ENCODE results near the gene SLC27A5. TPM values are rescaled to one million over a fixed set of nuclear protein-coding genes. Genes with fewer than 3 reads are reported as not detected.
A peak's percentile ranks its signal among the peaks of the same experiment; 100 is the strongest.

SLC27A5 gene
- total and polyA plus RNA-seq, 2 of the 13 experiments (the other 11 are each of a cell fraction or from before 2014, with no cell fraction given), result 30.3 to 40.2 TPM

DNA sequence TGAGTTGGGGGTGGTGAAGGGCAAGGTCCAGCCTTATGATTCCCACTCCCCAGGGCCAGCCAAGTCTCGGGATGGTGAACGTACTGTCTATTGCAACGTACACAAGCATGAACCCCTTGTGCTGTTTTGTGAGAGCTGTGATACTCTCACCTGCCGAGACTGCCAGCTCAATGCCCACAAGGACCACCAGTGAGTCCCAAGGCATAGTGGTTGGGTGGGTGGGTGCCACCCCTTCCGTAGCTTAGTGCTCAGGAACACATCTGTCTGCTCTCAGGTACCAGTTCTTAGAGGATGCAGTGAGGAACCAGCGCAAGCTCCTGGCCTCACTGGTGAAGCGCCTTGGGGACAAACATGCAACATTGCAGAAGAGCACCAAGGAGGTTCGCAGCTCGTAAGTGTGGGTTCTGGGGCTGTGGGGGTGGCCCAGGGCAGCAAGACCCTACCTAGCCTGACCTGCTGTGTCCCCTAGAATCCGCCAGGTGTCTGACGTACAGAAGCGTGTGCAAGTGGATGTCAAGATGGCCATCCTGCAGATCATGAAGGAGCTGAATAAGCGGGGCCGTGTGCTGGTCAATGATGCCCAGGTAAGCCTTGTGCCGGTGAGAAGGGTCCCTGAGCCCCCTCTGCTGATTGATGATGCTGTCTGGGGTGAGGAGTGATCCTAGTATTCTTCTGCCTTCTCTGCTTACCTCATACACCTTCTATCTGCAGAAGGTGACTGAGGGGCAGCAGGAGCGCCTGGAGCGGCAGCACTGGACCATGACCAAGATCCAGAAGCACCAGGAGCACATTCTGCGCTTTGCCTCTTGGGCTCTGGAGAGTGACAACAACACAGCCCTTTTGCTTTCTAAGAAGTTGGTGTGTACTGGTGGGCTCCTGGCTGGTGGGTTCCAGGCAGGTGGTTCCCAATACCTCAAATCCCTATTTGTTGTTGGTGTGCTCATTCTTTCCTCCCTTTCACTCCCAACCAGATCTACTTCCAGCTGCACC is 35.8 kb upstream of the SLC27A5 start:
- POLR2A ChIA-PET, result interaction anchor here (0.9 kb wide), 1 partner anchor 28 kb away, joined by 3 read pairs; the partner anchor contains the start of gene ZBTB45
- no peak overlapping the region for H3K4me3 ChIP-seq (replicated peaks in 1 of 3; ENCODE audit: insufficient read depth in 1 of 3, low read depth in 2 of 3, low read length in 3 of 3)
- no peak for FAIRE-seq

More for the DNA sequence above, 35.8 kb upstream of the SLC27A5 start:
- TF ChIP-seq, protein P1, sequence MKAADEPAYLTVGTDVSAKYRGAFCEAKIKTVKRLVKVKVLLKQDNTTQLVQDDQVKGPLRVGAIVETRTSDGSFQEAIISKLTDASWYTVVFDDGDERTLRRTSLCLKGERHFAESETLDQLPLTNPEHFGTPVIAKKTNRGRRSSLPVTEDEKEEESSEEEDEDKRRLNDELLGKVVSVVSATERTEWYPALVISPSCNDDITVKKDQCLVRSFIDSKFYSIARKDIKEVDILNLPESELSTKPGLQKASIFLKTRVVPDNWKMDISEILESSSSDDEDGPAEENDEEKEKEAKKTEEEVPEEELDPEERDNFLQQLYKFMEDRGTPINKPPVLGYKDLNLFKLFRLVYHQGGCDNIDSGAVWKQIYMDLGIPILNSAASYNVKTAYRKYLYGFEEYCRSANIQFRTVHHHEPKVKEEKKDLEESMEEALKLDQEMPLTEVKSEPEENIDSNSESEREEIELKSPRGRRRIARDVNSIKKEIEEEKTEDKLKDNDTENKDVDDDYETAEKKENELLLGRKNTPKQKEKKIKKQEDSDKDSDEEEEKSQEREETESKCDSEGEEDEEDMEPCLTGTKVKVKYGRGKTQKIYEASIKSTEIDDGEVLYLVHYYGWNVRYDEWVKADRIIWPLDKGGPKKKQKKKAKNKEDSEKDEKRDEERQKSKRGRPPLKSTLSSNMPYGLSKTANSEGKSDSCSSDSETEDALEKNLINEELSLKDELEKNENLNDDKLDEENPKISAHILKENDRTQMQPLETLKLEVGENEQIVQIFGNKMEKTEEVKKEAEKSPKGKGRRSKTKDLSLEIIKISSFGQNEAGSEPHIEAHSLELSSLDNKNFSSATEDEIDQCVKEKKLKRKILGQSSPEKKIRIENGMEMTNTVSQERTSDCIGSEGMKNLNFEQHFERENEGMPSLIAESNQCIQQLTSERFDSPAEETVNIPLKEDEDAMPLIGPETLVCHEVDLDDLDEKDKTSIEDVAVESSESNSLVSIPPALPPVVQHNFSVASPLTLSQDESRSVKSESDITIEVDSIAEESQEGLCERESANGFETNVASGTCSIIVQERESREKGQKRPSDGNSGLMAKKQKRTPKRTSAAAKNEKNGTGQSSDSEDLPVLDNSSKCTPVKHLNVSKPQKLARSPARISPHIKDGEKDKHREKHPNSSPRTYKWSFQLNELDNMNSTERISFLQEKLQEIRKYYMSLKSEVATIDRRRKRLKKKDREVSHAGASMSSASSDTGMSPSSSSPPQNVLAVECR (CRISPR knock-in tag; IDR thresholded peaks at IDR 0.05; ENCODE audit: borderline replicate concordance), result peak; percentile 18; the same call in 1 of the 2 replicates
- TF ChIP-seq POLR2AphosphoS2 (IDR thresholded peaks at IDR 0.05; ENCODE audit: low read depth, low read length) (0 out of 2 replicates have a peak, but pooled peaks have one; percentile 48), RBM22 (optimal IDR thresholded peaks at IDR 0.05; ENCODE audit: low read length) (peak; percentile 47), POLR2A (IDR thresholded peaks at IDR 0.05; ENCODE audit: insufficient read depth in 1 of 2, low read depth in 2 of 2, low read length in 2 of 2) (peak in 1 of 2 experiments; percentile 29; a peak in 2 of 4 replicates), KDM5B (CRISPR knock-in tag; IDR thresholded peaks at IDR 0.05; ENCODE audit: borderline replicate concordance) (no peak), HNF4A (CRISPR knock-in tag; IDR thresholded peaks at IDR 0.05) (no peak), SSRP1 (CRISPR knock-in tag; IDR thresholded peaks at IDR 0.05) (peak; percentile 41; the same call in 1 of the 2 replicates), AGO2 (optimal IDR thresholded peaks at IDR 0.05; ENCODE audit: low read depth, low read length) (peak; percentile 25)
- TF ChIP-seq, protein P2, sequence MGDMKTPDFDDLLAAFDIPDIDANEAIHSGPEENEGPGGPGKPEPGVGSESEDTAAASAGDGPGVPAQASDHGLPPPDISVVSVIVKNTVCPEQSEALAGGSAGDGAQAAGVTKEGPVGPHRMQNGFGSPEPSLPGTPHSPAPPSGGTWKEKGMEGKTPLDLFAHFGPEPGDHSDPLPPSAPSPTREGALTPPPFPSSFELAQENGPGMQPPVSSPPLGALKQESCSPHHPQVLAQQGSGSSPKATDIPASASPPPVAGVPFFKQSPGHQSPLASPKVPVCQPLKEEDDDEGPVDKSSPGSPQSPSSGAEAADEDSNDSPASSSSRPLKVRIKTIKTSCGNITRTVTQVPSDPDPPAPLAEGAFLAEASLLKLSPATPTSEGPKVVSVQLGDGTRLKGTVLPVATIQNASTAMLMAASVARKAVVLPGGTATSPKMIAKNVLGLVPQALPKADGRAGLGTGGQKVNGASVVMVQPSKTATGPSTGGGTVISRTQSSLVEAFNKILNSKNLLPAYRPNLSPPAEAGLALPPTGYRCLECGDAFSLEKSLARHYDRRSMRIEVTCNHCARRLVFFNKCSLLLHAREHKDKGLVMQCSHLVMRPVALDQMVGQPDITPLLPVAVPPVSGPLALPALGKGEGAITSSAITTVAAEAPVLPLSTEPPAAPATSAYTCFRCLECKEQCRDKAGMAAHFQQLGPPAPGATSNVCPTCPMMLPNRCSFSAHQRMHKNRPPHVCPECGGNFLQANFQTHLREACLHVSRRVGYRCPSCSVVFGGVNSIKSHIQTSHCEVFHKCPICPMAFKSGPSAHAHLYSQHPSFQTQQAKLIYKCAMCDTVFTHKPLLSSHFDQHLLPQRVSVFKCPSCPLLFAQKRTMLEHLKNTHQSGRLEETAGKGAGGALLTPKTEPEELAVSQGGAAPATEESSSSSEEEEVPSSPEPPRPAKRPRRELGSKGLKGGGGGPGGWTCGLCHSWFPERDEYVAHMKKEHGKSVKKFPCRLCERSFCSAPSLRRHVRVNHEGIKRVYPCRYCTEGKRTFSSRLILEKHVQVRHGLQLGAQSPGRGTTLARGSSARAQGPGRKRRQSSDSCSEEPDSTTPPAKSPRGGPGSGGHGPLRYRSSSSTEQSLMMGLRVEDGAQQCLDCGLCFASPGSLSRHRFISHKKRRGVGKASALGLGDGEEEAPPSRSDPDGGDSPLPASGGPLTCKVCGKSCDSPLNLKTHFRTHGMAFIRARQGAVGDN (CRISPR knock-in tag; IDR thresholded peaks at IDR 0.05), result 0 out of 2 replicates have a peak, but pooled peaks have one; percentile 10
- TF ChIP-seq, protein P3, sequence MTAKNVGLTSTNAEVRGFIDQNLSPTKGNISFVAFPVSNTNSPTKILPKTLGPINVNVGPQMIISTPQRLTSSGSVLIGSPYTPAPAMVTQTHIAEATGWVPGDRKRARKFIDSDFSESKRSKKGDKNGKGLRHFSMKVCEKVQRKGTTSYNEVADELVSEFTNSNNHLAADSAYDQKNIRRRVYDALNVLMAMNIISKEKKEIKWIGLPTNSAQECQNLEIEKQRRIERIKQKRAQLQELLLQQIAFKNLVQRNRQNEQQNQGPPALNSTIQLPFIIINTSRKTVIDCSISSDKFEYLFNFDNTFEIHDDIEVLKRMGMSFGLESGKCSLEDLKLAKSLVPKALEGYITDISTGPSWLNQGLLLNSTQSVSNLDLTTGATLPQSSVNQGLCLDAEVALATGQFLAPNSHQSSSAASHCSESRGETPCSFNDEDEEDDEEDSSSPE (CRISPR knock-in tag; IDR thresholded peaks at IDR 0.05), result no peak
- peaks cover 38% of the 10 kb centered on the region for H3K79me2 ChIP-seq (ENCODE audit: insufficient read depth, low read length)
- no peak overlapping the region for H3K27ac ChIP-seq (ENCODE audit: extremely low read length, insufficient read depth, low read length)
- peaks cover 24% of the 10 kb centered on the region for H3K4me1 ChIP-seq (ENCODE audit: insufficient read depth, low read length)
- no TSS peak for BruUV-seq (replicated peaks)
- no peaks in the 10 kb centered on the region for H3K9me3 ChIP-seq (ENCODE audit: low read length)
- in situ Hi-C loops (cut with HindIII; ENCODE audit: extremely low pct_ligation_motif_present, low pct_unique_long_range_greater_than_20kb), result no loop called here
- no peak for ATAC-seq
- no peak overlapping the region for H2AFZ ChIP-seq (ENCODE audit: low read length)
- 96% methylated on average over 8 of the region's 18 CpGs for WGBS (ENCODE audit: low lambda C conversion rate)
- H3K9ac ChIP-seq (ENCODE audit: insufficient read depth, low read depth, low read length), result no peak overlapping the region
- intact Hi-C loops (cut with micrococcal nuclease; ENCODE audit: unreplicated experiment), result no loop called here
- peak overlapping the region; percentile 34; the same call in 1 of the 2 replicates for H3K4me2 ChIP-seq (ENCODE audit: low read depth, low read length)
- H3K27me3 ChIP-seq (ENCODE audit: control insufficient read depth in 1 of 2, insufficient read depth in 2 of 2, low read length in 2 of 2), result no peaks in the 10 kb centered on the region; a peak in 2 of 5 replicates
- no peak for DNase-seq (ENCODE audit: low spot score)
- CTCF ChIA-PET (ENCODE audit: low intra/inter-chr PET ratio, low total read pairs), result no interaction called here
- H3K36me3 ChIP-seq (replicated peaks in 1 of 2; ENCODE audit: control insufficient read depth in 1 of 2, insufficient read depth in 2 of 2, low read length in 2 of 2), result peaks cover 35 to 66% of the 10 kb centered on the region in 2 experiments
- peaks cover 49% of the 10 kb centered on the region for H4K20me1 ChIP-seq (ENCODE audit: insufficient read depth, low read length)

Measured in HepG2 (cell line).